A673 (cell line): ENCODE measurements around the gene SH2B3. TPM values are rescaled to one million over a fixed set of nuclear protein-coding genes. Genes with fewer than 3 reads are reported as not detected.
A peak's percentile ranks its signal among the peaks of the same experiment; 100 is the strongest.

Experiments used
- BruUV-seq: library from RNA; stranded (reverse); fragments of 400-500 nt; replicated peaks from 2 replicates; lab custom pipeline; 2021; lab: Mats Ljungman, UMichigan
- CTCF ChIA-PET: fragments of 300-600 bp; sonication (Branson Sonifier 250); formaldehyde crosslinking; loops from one replicate; lab custom pipeline; 2022; ENCODE audit warnings: antibody characterized with exemption; lab: Charles Lee
- POLR2A ChIA-PET: fragments of 300-600 bp; sonication (Branson Sonifier 250); formaldehyde crosslinking; loops from one replicate; lab custom pipeline; 2022; ENCODE audit warnings: antibody characterized with exemption; ENCODE audit not compliant: low non-redundant PET; lab: Charles Lee
- DNase-seq: peaks from one replicate; pipeline ENCODE4 v3.0.0-alpha.2; 2015; ENCODE audit warnings: low spot score
- H3K27ac ChIP-seq: fragments of 200-600 bp; sonication (generic); 2 replicates; pipeline ENCODE4 v1.5.1; 2016; ENCODE audit warnings: mixed run types, low read depth, mild to moderate bottlenecking, mixed read lengths, antibody characterized with exemption, low read length; ENCODE audit not compliant: poor library complexity, severe bottlenecking
- H3K27me3 ChIP-seq: fragments of 200-600 bp; sonication (generic); replicated peaks from 2 replicates; pipeline ENCODE4 v1.6.1; 2017; ENCODE audit warnings: mixed run types, low read depth, mild to moderate bottlenecking, mixed read lengths, antibody characterized with exemption, low read length; ENCODE audit not compliant: insufficient read depth, poor library complexity
- H3K36me3 ChIP-seq: fragments of 200-600 bp; sonication (generic); 2 replicates; pipeline ENCODE4 v1.6.1; 2016; ENCODE audit warnings: mixed run types, mild to moderate bottlenecking, mixed read lengths, antibody characterized with exemption, low read length; ENCODE audit not compliant: insufficient read depth, poor library complexity, severe bottlenecking
- H3K4me1 ChIP-seq: fragments of 200-600 bp; sonication (generic); 2 replicates; pipeline ENCODE4 v1.6.1; 2017; ENCODE audit warnings: mixed run types, mild to moderate bottlenecking, mixed read lengths, antibody characterized with exemption, low read length; ENCODE audit not compliant: insufficient read depth, poor library complexity, severe bottlenecking
- H3K4me3 ChIP-seq: fragments of 200-600 bp; sonication (generic); 2 replicates; pipeline ENCODE4 v1.5.1; 2016; ENCODE audit warnings: low read depth, mixed run types, mild to moderate bottlenecking, mixed read lengths, low read length; ENCODE audit not compliant: poor library complexity, severe bottlenecking
- H3K9me3 ChIP-seq: fragments of 200-600 bp; sonication (generic); 2 replicates; pipeline ENCODE4 v1.6.1; 2016; ENCODE audit warnings: mixed run types, low read depth, mild to moderate bottlenecking, mixed read lengths, antibody characterized with exemption, low read length; ENCODE audit not compliant: poor library complexity, severe bottlenecking
- EZH2 ChIP-seq: fragments of 200-600 bp; sonication (generic); IDR thresholded peaks from 2 replicates; pipeline ENCODE4 v1.6.1; 2017; ENCODE audit warnings: borderline replicate concordance, low read depth, mild to moderate bottlenecking, mixed read lengths, antibody characterized with exemption, low read length; ENCODE audit not compliant: poor library complexity, severe bottlenecking
- intact Hi-C: fragments of 100-400 bp; cut with micrococcal nuclease; formaldehyde crosslinking; loops from one replicate; pipeline ENCODE4 v1.10.0; 2022; ENCODE audit not compliant: unreplicated experiment
- total RNA-seq: library from RNA; stranded (reverse); gene quantifications from 2 replicates; pipeline ENCODE4 v1.2.3, GENCODE V29; 2021
- TF ChIP-seq, protein P1 (sequence below): fragments of 300-800, 200-600 bp; sonication (generic); conservative IDR thresholded peaks from 2 replicates; pipeline ENCODE4 v1.5.1; 2017; ENCODE audit warnings: low read depth, mild to moderate bottlenecking, antibody characterized with exemption, low read length, moderate library complexity, mixed read lengths

The SH2B3 gene
- total RNA-seq, 1 experiment from 2014 or later = 133 TPM

DNA sequence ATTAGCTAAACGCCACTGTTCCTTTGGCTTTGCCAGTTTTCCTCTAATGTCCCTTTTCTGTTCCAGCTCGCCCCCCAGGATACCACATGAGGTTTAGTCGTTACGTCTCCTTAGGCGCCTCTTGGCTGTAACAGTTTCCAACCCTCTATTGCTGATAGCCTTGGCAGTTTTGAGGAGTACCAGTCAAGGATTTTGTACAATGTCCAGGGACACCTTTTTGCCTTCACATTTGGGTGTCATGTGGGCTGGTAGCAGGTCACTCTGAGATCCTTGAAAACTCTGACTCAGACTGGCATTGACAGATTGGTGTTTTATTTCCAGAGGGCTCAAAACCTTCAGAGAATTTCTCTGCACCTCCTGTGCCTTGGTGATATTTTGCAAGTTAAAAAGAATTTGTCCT, 14.1 kb downstream of the SH2B3 start:
- Histone ChIP-seq H3K9me3 (no peaks in the 10 kb centered on the region), H3K27ac (no peak overlapping the region), H3K4me1 (no peaks in the 10 kb centered on the region), H3K27me3 (no peaks in the 10 kb centered on the region), H3K36me3 (peaks cover 56% of the 10 kb centered on the region), H3K4me3 (no peak overlapping the region)
- TF ChIP-seq, protein P1, sequence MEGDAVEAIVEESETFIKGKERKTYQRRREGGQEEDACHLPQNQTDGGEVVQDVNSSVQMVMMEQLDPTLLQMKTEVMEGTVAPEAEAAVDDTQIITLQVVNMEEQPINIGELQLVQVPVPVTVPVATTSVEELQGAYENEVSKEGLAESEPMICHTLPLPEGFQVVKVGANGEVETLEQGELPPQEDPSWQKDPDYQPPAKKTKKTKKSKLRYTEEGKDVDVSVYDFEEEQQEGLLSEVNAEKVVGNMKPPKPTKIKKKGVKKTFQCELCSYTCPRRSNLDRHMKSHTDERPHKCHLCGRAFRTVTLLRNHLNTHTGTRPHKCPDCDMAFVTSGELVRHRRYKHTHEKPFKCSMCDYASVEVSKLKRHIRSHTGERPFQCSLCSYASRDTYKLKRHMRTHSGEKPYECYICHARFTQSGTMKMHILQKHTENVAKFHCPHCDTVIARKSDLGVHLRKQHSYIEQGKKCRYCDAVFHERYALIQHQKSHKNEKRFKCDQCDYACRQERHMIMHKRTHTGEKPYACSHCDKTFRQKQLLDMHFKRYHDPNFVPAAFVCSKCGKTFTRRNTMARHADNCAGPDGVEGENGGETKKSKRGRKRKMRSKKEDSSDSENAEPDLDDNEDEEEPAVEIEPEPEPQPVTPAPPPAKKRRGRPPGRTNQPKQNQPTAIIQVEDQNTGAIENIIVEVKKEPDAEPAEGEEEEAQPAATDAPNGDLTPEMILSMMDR = no peak
- TF ChIP-seq EZH2 = no peak
- POLR2A ChIA-PET = interaction anchor here (0.7 kb wide), 1 partner anchor 22 kb away, joined by 14 read pairs; no protein-coding TSS in a partner anchor
- CTCF ChIA-PET = no interaction called here
- intact Hi-C loops = no loop called here
- BruUV-seq = no TSS peak
- DNase-seq = no peak

DNA sequence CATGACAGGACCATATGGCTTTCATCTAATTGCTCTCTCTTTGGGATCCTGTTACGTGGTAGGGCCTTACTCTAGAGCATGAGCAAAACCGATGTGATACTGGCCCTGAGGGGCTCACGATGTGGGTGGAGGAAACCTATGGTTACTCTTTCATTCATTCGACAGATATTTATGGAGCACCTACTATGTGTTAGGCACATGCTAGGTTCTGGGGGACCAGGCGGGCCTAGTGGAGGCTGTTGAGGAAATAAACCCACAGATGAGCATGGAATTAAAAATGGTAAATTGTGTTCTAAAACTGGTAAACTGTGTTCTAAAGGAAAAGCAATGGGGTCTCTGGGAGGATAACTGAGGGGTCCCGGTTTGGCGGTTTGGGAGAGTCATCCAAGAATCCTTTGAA, 14.8 kb downstream of the SH2B3 start:
- no peaks in the 10 kb centered on the region for H3K27me3 ChIP-seq
- H3K4me1 ChIP-seq = no peaks in the 10 kb centered on the region
- no peaks in the 10 kb centered on the region for H3K9me3 ChIP-seq
- no peak overlapping the region for H3K4me3 ChIP-seq
- POLR2A ChIA-PET = no interaction called here
- CTCF ChIA-PET = no interaction called here
- peaks cover 56% of the 10 kb centered on the region for H3K36me3 ChIP-seq
- H3K27ac ChIP-seq = no peak overlapping the region
- intact Hi-C loops = no loop called here
- no peak for DNase-seq
- TSS peak; percentile 9 for BruUV-seq
- TF ChIP-seq EZH2 = no peak
- TF ChIP-seq, protein P1 = no peak

DNA sequence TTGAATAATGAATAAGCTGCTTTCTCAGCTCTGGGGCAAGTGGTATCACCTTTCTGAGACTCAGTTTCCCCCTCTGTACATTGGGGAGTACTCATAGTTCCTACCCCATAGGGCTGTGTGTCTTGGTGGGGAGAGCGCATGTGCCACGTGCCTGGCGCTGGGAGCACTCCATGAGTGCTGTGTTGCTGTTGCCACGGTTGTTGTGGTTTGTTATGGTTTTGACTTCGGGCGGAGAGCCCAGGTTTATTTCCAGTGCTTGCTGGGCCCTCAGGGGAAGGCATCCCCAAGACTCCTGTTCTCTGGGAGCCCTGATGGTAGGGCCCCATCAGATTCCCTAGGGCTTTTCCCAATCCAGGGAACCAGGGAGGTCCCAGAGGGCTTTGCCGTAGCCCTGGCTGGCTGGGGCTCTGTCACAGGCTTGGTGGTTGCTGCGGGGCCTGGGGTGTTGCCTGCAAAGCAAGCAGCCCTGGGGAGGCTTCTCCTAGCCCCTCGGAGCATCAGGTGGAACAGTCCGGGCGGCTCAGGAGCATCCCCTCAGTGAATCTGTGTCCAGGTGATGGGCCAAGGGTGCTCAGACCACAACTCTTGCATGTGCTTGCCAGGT, 18.6 kb downstream of the SH2B3 start:
- Histone ChIP-seq H3K36me3 (peaks cover 48% of the 10 kb centered on the region), H3K9me3 (no peaks in the 10 kb centered on the region), H3K4me1 (peaks cover 23% of the 10 kb centered on the region), H3K27me3 (no peaks in the 10 kb centered on the region), H3K4me3 (no peak overlapping the region), H3K27ac (peak overlapping the region; percentile 26)
- TF ChIP-seq, protein P1 = no peak
- TF ChIP-seq EZH2 = no peak
- BruUV-seq = no TSS peak
- intact Hi-C loops = no loop called here
- DNase-seq = no peak
- ChIA-PET CTCF (no interaction called here), POLR2A (no interaction called here)
